Stomach (tissue), 9 donors: ENCODE results near the gene DOCK8. TPM values are rescaled to one million over a fixed set of nuclear protein-coding genes. Genes with fewer than 3 reads are reported as not detected.

Experiments used
- DNase-seq, 2 donors: peaks; one replicate each; pipeline versions ENCODE4 v3.0.0 to v3.0.0-alpha.2; 2013 to 2019
- H3K27ac ChIP-seq, 5 donors: fragments of 200-600 bp in 4 of 5; sonication (generic) in 4 of 5; one replicate each; pipeline ENCODE4 v1.5.1; 2013 to 2019; ENCODE audit warnings: mild to moderate bottlenecking in 1 of 5, moderate library complexity in 1 of 5
- H3K27me3 ChIP-seq, 3 donors: fragments of 200-600 bp; sonication (generic); one replicate each; pipeline ENCODE4 v1.5.1; 2017 to 2019; ENCODE audit warnings: mixed run types in 1 of 3
- H3K36me3 ChIP-seq, 4 donors: fragments of 200-600 bp; sonication (generic); 1 replicate in 3 of 4; 2 replicates in 1 of 4; pipeline ENCODE4 v1.5.1; 2016 to 2019
- H3K4me1 ChIP-seq, 4 donors: fragments of 200-600 bp; sonication (generic); one replicate each; pipeline ENCODE4 v1.5.1; 2016 to 2019
- H3K4me3 ChIP-seq, 4 donors: fragments of 200-600 bp; sonication (generic) in 3 of 4; one replicate each; pipeline ENCODE4 v1.5.1; 2016 to 2019; ENCODE audit warnings: mild to moderate bottlenecking in 1 of 4
- H3K9me3 ChIP-seq, 4 donors: fragments of 200-600 bp; sonication (generic); one replicate each; pipeline ENCODE4 v1.5.1; 2016 to 2019
- CTCF ChIP-seq, 7 experiments: fragments of 450-650 bp in 4 of 7; fragments of 200-600 bp in 3 of 7; sonication (generic) in 3 of 7; IDR thresholded peaks; one replicate each; pipeline ENCODE4 v1.5.1; 2016 to 2019; ENCODE audit warnings: antibody characterized with exemption in 7 of 7, control low read depth in 2 of 7, mild to moderate bottlenecking in 1 of 7
- EP300 ChIP-seq: sonication (generic); formaldehyde crosslinking; IDR thresholded peaks from one replicate; pipeline ENCODE4 v1.6.1; 2017; ENCODE audit warnings: antibody characterized with exemption
- POLR2A ChIP-seq, 4 donors: fragments of 450-650 bp; IDR thresholded peaks; one replicate each; pipeline ENCODE4 v1.6.1; 2016; ENCODE audit warnings: antibody characterized with exemption in 4 of 4, control low read depth in 2 of 4, mild to moderate bottlenecking in 1 of 4, moderate library complexity in 1 of 4
- POLR2AphosphoS5 ChIP-seq, 3 donors: sonication (generic); formaldehyde crosslinking; IDR thresholded peaks; one replicate each; pipeline ENCODE4 v1.6.1; 2016; ENCODE audit warnings: antibody characterized with exemption in 3 of 3
- WGBS, 5 donors: extraction: QIAGEN DNeasy Blood & Tissue Kit in 3 of 5; methylation state at CpG; one replicate each; pipeline versions ENCODE4 v1.1.5 to v1.1.7; 2013 to 2018; 5-methylcytosine and 5-hydroxymethylcytosine counted together
- intact Hi-C: fragments of 100-400 bp; cut with DNase I; formaldehyde crosslinking; loops from one replicate; pipeline ENCODE4 v1.15.1; 2023; ENCODE audit warnings: low total_unique reads
- polyA plus RNA-seq, 3 donors: library from polyadenylated mRNA; stranded (reverse); fragments of 200-250 nt; gene quantifications; one replicate each; pipeline ENCODE4 v1.2.3, GENCODE V29; 2013
- total RNA-seq, 5 donors: library from RNA; depleted of rRNA; stranded (reverse); fragments of >200 nt; gene quantifications; one replicate each; pipeline versions ENCODE4 v1.1.0 to v1.2.3, GENCODE V29; 2014 to 2016
- donor health status: healthy with polysubstance abuse.
- donor health status: Bipolar disorder and iron deficiency.
- donor health status: healthy.

DOCK8 gene
- total and polyA plus RNA-seq, 8 donors: 2.8 to 191 (median 10.2) TPM

DNA sequence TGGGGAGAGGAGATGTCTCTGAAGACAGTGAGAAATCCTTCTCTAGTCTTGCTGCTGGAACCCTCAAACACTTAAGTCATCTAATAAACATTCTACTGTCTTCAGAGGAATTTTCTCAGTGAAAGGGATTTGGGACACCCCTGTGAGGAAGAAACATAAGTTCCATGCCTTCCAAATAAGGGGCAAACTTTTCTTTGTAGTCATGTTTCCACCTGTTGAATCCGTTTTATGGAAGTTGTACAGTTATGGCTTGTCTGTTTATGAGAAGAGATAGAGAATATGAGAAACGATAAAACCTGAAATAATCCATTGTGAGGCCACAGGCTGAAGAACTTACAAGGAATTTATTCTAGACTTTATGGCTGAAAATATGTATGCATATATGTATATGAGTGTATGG is 49.6 kb downstream of the DOCK8 start:
- no peak for DNase-seq
- H3K27ac ChIP-seq: no peak overlapping the region
- H3K36me3 ChIP-seq: no peaks in the 10 kb centered on the region
- H3K9me3 ChIP-seq: no peaks in the 10 kb centered on the region
- no peak overlapping the region for H3K4me3 ChIP-seq
- no peak for TF ChIP-seq CTCF (IDR thresholded peaks at IDR 0.05)
- peaks cover 0 to 17% (median 5%) of the 10 kb centered on the region in 4 donors for H3K4me1 ChIP-seq
- WGBS, 5 donors: 43 to 63% (median 46%) methylated on average over 2 of the region's 2 CpGs
- intact Hi-C loops: no loop called here
- H3K27me3 ChIP-seq: no peaks in the 10 kb centered on the region

DNA sequence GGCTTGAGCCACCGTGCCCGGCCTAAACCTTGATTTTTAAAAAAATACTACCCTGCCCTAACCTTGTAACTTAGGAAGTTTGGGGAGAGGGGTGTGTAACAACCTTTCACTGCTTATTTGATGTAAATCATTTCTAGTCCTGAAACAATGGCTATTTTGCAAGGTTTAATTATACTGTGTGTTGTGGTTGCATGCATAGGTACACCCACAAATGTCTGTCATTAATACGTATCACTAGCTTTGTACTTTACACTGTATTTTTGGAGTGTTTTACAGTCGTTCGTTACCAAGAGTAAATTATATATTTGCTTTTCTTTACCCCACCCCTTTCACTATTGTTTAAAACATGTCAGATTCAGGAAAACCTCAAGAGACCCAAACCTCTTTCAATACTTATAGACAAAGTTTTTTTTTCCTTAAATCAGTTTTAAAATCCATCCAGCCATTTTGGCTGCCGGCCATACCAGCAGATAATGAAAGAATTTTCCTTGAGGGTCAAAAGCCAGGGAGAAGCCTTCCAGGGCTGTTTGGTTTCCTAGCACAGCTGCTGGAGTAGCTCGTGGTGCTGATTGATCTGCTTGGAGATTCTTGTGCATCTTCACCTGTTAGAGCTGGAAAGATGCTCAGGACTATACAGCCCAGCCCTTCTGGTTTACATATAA is 50.7 kb downstream of the DOCK8 start:
- H3K27ac ChIP-seq: no peak overlapping the region
- 30 to 53% (median 34%) methylated on average over 7 of the region's 7 CpGs for WGBS, 5 donors
- peak in 1 of 2 donors; percentile 25 for DNase-seq
- no peak overlapping the region for H3K4me3 ChIP-seq
- no peaks in the 10 kb centered on the region for H3K9me3 ChIP-seq
- intact Hi-C loops: no loop called here
- H3K36me3 ChIP-seq: no peaks in the 10 kb centered on the region
- H3K27me3 ChIP-seq: no peaks in the 10 kb centered on the region
- peaks cover 0 to 15% (median 5%) of the 10 kb centered on the region in 4 donors for H3K4me1 ChIP-seq
- TF ChIP-seq CTCF (IDR thresholded peaks at IDR 0.05) (no peak), POLR2AphosphoS5 (IDR thresholded peaks at IDR 0.05) (no peak), EP300 (no peak), POLR2A (IDR thresholded peaks at IDR 0.05) (no peak)

DNA sequence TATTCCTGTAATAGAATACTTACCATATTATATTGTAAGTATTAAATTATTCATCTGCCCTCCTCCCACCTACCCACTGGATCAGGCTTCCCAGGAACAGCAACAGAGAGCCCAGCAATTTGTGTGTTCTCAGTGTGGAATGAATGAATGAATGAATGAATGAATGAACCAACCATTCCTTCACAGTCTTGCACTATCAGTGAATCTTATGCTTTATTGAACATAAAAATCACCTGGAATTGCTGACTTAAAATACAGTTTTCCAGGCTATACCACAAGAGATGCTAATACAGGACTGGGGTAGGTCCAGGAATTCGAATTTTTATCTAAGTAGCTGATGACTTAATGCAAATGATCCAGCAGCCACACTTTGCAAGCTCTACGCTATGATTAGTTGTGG is 51.6 kb downstream of the DOCK8 start:
- DNase-seq: no peak
- TF ChIP-seq POLR2AphosphoS5 (IDR thresholded peaks at IDR 0.05) (no peak), EP300 (no peak), POLR2A (IDR thresholded peaks at IDR 0.05) (no peak), CTCF (IDR thresholded peaks at IDR 0.05) (no peak)
- Histone ChIP-seq H3K27me3 (no peaks in the 10 kb centered on the region), H3K36me3 (no peaks in the 10 kb centered on the region), H3K27ac (no peak overlapping the region), H3K9me3 (no peaks in the 10 kb centered on the region), H3K4me3 (no peak overlapping the region), H3K4me1 (peaks cover 0 to 20% (median 5%) of the 10 kb centered on the region in 4 donors)
- intact Hi-C loops: no loop called here
- WGBS, 5 donors: 78 to 86% (median 83%) methylated on average over 2 of the region's 2 CpGs

- H3K27me3 ChIP-seq: no peaks in the 10 kb centered on the region
- H3K27ac ChIP-seq: peak overlapping the region in 1 of 5 donors; percentile 24
- H3K4me1 ChIP-seq: peaks cover 0 to 31% (median 5%) of the 10 kb centered on the region in 4 donors
- intact Hi-C loops: no loop called here
- H3K9me3 ChIP-seq: no peaks in the 10 kb centered on the region
- 33 to 53% (median 42%) methylated on average over 1 of the region's 1 CpG for WGBS, 5 donors
- H3K4me3 ChIP-seq: no peak overlapping the region
- H3K36me3 ChIP-seq: no peaks in the 10 kb centered on the region
- TF ChIP-seq CTCF (IDR thresholded peaks at IDR 0.05) (no peak), POLR2AphosphoS5 (IDR thresholded peaks at IDR 0.05) (no peak), EP300 (no peak), POLR2A (IDR thresholded peaks at IDR 0.05) (no peak)
- DNase-seq: no peak
Measured at GRCh38 chr9:268616-269015, 54.0 kb downstream of the DOCK8 start.
